Measurements from ENCODE around the gene DEFB112. TPM values are rescaled to one million over a fixed set of nuclear protein-coding genes. Genes with fewer than 3 reads are reported as not detected.
A peak's percentile ranks its signal among the peaks of the same experiment; 100 is the strongest.

DEFB112 gene
- not detected for polyA plus RNA-seq (ENCODE audit: insufficient read depth in 1 of 5, insufficient read length in 5 of 5, low replicate concordance in 1 of 5)
- long read RNA-seq, donor 1: 0 reads
- long read RNA-seq, donor 2: 0 reads
- long read RNA-seq, donor 3: 0 reads
- long read RNA-seq, donor 4: 0 reads
- long read RNA-seq, donor 5: 0 reads
- long read RNA-seq, donor 6: 0 reads
- long read RNA-seq, donor 7: 0 reads
- long read RNA-seq, donor 8: 0 reads

- DNase-seq: no peak
Observed at GRCh38 chr6:50049829-50050228, at the start of gene DEFB112. Gene DEFB112, minus strand, starts transcription at chr6:50049929. Its CDS starts 60 bp downstream, at chr6:50049869.

GRCh38 chr6:50098641-50098993, 48.9 kb upstream of the DEFB112 start:
- peak in 1 of 2 donors; percentile 31 for DNase-seq

GRCh38 chr6:50097966-50098640, 48.4 kb upstream of the DEFB112 start:
- peak in 1 of 2 donors; percentile 39 for DNase-seq

- DNase-seq: peak; percentile 73 to 74
Observed at GRCh38 chr6:50096296-50096695, 46.6 kb upstream of the DEFB112 start.

DNA sequence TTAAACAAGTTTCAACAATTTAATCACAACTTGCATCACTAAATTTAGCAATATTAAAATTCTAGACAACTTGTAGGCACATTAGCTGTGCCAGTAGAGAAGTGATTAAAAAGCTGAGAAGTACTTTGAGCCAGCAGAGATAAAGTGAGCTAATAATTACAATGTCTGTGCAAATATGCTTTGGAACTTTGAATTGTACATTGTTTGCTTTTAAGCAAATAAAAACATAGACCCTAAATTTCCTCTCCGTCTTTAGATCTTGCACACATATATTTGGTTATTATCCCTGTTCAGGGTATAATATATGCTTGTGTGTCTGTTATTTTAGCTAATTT, 44.2 kb upstream of the DEFB112 start:
- no peak for DNase-seq

- DNase-seq: no peak
Observed at GRCh38 chr6:50093116-50093937, 43.6 kb upstream of the DEFB112 start.

- no peak for DNase-seq
Observed at GRCh38 chr6:50091641-50092040, 41.9 kb upstream of the DEFB112 start.

DNA sequence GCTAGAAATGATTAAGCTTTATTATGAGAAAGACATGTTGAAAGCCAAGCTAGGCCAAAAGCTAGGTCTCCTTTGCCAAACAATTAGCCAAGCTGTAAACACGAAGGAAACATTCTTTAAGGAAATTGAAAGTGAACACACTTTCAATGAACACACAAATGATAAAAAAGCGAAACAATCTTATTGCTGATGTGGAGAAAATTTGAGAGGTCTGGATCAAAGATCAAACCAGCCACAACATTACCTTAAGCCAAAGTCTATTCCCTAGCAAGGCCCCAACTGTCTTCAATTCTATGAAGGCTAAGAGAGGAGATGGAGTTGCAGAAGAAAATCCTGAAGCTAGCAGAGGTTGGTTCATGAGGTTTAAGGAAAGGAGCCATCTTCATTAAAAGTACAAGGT, 40.2 kb upstream of the DEFB112 start:
- DNase-seq: no peak

- no peak for DNase-seq
Observed at GRCh38 chr6:50087231-50087954, 37.7 kb upstream of the DEFB112 start.

GRCh38 chr6:50077385-50077784, 27.7 kb upstream of the DEFB112 start:
- no peak for DNase-seq

- DNase-seq: no peak
Observed at GRCh38 chr6:50076431-50076830, 26.7 kb upstream of the DEFB112 start.

GRCh38 chr6:50071921-50072320, 22.2 kb upstream of the DEFB112 start:
- DNase-seq: no peak

DNA sequence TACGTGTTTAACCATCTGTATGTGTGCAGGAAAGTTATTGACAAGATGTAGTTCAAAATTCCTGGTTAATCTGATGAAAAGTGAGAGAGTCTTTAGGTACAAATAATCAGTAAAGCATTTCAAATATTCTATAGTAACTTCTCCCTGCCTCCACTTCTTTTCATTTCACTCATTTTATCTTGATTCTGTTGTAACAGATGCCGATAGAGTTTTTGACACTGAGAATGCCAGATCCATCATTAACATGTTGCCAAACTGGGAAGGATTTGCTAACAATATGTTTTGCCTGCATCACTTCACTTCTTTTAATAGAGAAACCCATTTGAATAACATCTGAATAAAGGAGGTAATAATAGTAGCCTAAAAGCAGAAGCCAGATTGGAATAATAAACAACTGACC, 20.4 kb upstream of the DEFB112 start:
- DNase-seq: no peak

GRCh38 chr6:50062051-50062450, 12.3 kb upstream of the DEFB112 start:
- no peak for DNase-seq

DNA sequence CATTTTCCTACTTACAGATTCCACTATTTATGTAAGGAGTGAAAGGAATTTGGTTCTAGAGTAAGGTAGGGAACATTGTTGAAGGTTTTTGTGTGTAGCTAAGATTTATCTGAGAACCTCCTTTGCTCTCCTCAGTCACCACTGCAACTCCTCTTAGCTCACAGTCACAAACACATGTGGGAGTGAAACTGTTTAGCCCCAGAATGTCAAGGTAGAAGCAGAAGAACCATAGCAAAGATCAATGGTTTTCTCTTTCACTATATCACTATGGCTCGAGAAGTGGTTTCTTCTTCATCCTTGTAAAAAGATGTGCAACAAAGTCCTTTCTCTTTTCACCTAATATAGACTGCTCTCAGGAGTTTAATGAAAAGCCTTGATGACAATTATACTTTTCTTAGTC, 6.5 kb upstream of the DEFB112 start:
- no peak for DNase-seq

DNA sequence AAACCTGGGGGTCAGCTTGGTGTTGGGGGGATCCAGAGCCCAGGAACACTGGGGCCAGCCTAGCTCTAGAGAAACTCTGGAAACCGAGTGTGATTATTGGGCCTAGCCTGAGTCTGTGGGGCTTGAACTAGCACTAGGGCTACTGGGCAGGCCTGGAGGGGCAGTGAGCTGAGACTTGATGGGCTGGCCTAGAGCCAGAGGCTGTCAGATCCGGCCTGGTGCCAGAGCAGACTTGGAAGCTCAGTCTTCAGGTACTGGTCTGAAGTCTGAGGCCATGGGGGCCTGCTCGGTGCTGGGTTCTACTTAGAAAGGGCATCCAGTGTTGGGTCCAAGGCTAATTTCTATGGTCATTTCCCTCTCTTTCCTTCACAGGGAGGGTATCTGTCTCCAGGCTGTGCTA, 2.7 kb downstream of the DEFB112 start:
- DNase-seq: no peak

DNA sequence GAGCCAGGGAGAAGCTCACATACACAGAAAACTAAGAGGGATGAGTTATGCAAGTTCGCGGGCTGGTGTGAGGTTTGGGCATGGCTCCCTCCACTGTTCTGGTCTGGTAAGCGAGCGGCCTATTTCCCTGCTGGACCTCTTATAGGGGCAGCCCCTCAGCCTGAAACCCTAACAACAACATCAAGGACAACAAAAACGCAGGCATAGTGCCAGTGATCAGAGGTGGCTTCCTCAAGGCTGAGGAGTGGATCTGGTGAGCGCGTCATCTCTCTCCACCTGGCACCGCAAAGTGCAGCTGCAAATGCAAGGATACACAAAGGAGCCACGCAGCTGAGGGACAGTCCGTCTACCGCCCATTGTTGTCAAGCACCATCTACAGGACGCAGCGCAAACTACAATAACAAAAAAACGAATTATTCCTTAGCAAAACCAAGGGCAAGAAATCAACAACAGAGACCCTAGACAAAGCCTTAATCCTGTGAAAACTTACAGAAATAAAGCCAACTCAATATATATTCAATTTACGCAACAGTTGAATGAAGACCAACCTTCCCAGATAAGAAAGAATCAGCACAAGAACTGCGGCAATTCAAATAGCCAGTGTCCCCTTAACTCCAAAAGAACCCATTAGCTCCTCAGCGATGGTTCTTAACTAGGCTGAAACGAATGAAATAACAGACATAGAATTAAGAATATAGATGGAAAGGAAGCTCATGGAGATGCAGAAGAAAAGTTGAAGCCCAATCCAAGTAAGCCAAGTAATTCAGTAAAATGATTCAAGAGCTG, 18.8 kb downstream of the DEFB112 start:
- DNase-seq: no peak

- DNase-seq: no peak
Observed at GRCh38 chr6:50030350-50030749, 19.4 kb downstream of the DEFB112 start.

GRCh38 chr6:50025258-50025657, 24.5 kb downstream of the DEFB112 start:
- no peak for DNase-seq

DNA sequence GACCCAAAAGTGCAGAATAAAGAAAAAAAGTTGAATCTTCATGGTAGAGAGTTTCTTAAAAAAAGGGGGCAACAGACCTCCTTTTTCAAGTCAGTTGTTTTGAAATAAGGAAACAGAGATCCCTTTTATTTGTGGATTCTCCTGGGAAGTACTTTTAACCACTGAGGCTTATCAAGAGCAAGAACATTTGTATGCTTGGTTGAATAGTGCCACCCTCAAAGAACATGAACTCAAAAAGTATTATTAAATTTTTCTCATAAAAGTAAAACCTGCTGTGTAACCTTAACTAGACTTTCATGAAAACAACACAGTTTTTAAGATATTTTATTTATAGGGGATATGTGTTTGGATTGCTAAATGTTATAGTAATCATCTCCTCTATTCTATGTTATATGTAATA, 27.8 kb downstream of the DEFB112 start, which contains the start of gene DEFB110:
DEFB110 (minus strand) TSS at position 101 of the 400 bp plus-strand sequence; CDS start at position 42, 59 bp downstream.
- no peak for DNase-seq

DNA sequence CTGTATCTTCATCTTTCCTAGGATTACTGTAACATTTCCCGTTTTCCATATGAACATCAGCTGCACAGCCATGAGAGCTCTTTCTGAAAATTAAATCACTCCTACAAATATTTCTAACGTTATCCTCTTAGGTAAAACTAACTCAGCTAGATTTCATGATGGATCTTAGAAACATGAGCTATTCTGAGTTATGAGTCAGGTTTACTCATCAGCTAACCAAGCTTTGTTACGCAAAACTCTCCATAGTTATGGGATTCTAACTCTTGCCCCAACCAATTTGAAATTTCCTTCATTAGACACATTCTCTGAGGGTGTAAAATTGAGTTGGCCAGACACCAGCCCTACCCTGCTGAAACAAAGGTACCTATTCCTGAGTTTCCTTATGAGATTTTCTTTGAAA, 41.9 kb downstream of the DEFB112 start:
- DNase-seq: no peak
